H9 (cell line): ENCODE data around the gene DAB2IP. TPM values are rescaled to one million over a fixed set of nuclear protein-coding genes. Genes with fewer than 3 reads are reported as not detected.
"Not testable (repeated sequence)": the region's sequence is repeated elsewhere in the genome, so short reads cannot be mapped to it uniquely, and the experiment has no call there.

ENCODE experiments used
- DNase-seq: peaks from one replicate; pipeline ENCODE4 v3.0.0-alpha.2; 2017
- H2AFZ ChIP-seq: one replicate; pipeline ENCODE4 v1.6.1; 2013; ENCODE audit warnings: mild to moderate bottlenecking, low read length, control low read depth, moderate library complexity
- H2AK5ac ChIP-seq: 2 replicates; pipeline ENCODE4 v1.6.1; 2013; ENCODE audit warnings: low read length, control low read depth, mixed read lengths; ENCODE audit not compliant: insufficient read length
- H2BK120ac ChIP-seq: one replicate; pipeline ENCODE4 v1.6.1; 2013; ENCODE audit warnings: low read depth, mild to moderate bottlenecking, low read length, control low read depth, inconsistent platforms; ENCODE audit not compliant: poor library complexity, severe bottlenecking
- H2BK12ac ChIP-seq: 2 replicates; pipeline ENCODE4 v1.6.1; 2013; ENCODE audit warnings: low read length, control low read depth, mixed read lengths, low read depth; ENCODE audit not compliant: insufficient read length
- H2BK15ac ChIP-seq: 2 replicates; pipeline ENCODE4 v1.6.1; 2013; ENCODE audit warnings: low read depth, low read length, control low read depth
- H2BK20ac ChIP-seq: one replicate; pipeline ENCODE4 v1.6.1; 2013; ENCODE audit warnings: low read depth, mild to moderate bottlenecking, low read length, control low read depth, inconsistent platforms; ENCODE audit not compliant: poor library complexity, severe bottlenecking
- H2BK5ac ChIP-seq: 2 replicates; pipeline ENCODE4 v1.6.1; 2013; ENCODE audit warnings: low read length, control low read depth, mixed read lengths; ENCODE audit not compliant: insufficient read length
- H3K14ac ChIP-seq: 2 replicates; pipeline ENCODE4 v1.6.1; 2013; ENCODE audit warnings: low read length, control low read depth; ENCODE audit not compliant: insufficient read depth
- H3K18ac ChIP-seq: 2 replicates; pipeline ENCODE4 v1.6.1; 2013; ENCODE audit warnings: low read depth, mild to moderate bottlenecking, mixed read lengths, low read length, control low read depth; ENCODE audit not compliant: insufficient read length
- H3K23ac ChIP-seq: 2 replicates; pipeline ENCODE4 v1.6.1; 2013; ENCODE audit warnings: low read length, control low read depth, mixed read lengths, low read depth; ENCODE audit not compliant: insufficient read length
- H3K23me2 ChIP-seq: 2 replicates; pipeline ENCODE4 v1.6.1; 2013; ENCODE audit warnings: low read depth, mild to moderate bottlenecking, mixed read lengths, low read length, control low read depth; ENCODE audit not compliant: insufficient read length, poor library complexity, severe bottlenecking
- H3K27ac ChIP-seq: 2 replicates; pipeline ENCODE4 v1.5.1; 2013; ENCODE audit warnings: low read length, control low read depth, mixed read lengths, low read depth; ENCODE audit not compliant: insufficient read length
- H3K27me3 ChIP-seq: 2 replicates; pipeline ENCODE4 v1.6.1; 2013; ENCODE audit warnings: low read length, control low read depth, inconsistent platforms; ENCODE audit not compliant: insufficient read depth
- H3K4ac ChIP-seq: 2 replicates; pipeline ENCODE4 v1.6.1; 2013; ENCODE audit warnings: low read depth, mild to moderate bottlenecking, control low read depth, inconsistent platforms, low read length, moderate library complexity
- H3K4me1 ChIP-seq: 2 replicates; pipeline ENCODE4 v1.6.1; 2013; ENCODE audit warnings: low read length, control low read depth, inconsistent platforms; ENCODE audit not compliant: insufficient read depth
- H3K4me2 ChIP-seq: 2 replicates; pipeline ENCODE4 v1.6.1; 2013; ENCODE audit warnings: low read length, control low read depth, mixed read lengths; ENCODE audit not compliant: insufficient read length, insufficient read depth
- H3K56ac ChIP-seq: 2 replicates; pipeline ENCODE4 v1.6.1; 2013; ENCODE audit warnings: low read depth, mild to moderate bottlenecking, mixed read lengths, low read length, control low read depth; ENCODE audit not compliant: insufficient read length
- H3K79me1 ChIP-seq: 2 replicates; pipeline ENCODE4 v1.6.1; 2013; ENCODE audit warnings: low read depth, mild to moderate bottlenecking, moderate library complexity, low read length, control low read depth, inconsistent platforms; ENCODE audit not compliant: insufficient read depth, poor library complexity, severe bottlenecking
- H3K79me2 ChIP-seq: 2 replicates; pipeline ENCODE4 v1.6.1; 2013; ENCODE audit warnings: low read length, control low read depth, inconsistent platforms; ENCODE audit not compliant: insufficient read depth
- H3K9ac ChIP-seq: 2 replicates; pipeline ENCODE4 v1.6.1; 2013; ENCODE audit warnings: low read length, control low read depth, mixed read lengths; ENCODE audit not compliant: insufficient read length; ENCODE audit errors: extremely low read depth
- H3K9me3 ChIP-seq: one replicate; pipeline ENCODE4 v1.6.1; 2013; ENCODE audit warnings: low read depth, low read length, inconsistent platforms; ENCODE audit not compliant: control insufficient read depth
- H3T11ph ChIP-seq: one replicate; pipeline ENCODE4 v1.6.1; 2013; ENCODE audit warnings: mild to moderate bottlenecking, low read length, control low read depth, inconsistent platforms
- H4K20me1 ChIP-seq: one replicate; pipeline ENCODE4 v1.6.1; 2013; ENCODE audit not compliant: control insufficient read depth, insufficient read length, insufficient read depth
- H4K5ac ChIP-seq: 2 replicates; pipeline ENCODE4 v1.6.1; 2013; ENCODE audit warnings: low read depth, mild to moderate bottlenecking, mixed read lengths, low read length, control low read depth; ENCODE audit not compliant: insufficient read length
- H4K8ac ChIP-seq: replicated peaks from 2 replicates; pipeline ENCODE4 v1.6.1; 2013; ENCODE audit warnings: low read length, control low read depth, mixed read lengths, low read depth; ENCODE audit not compliant: insufficient read length
- H4K91ac ChIP-seq: 2 replicates; pipeline ENCODE4 v1.6.1; 2013; ENCODE audit warnings: low read depth, mild to moderate bottlenecking, moderate library complexity, mixed read lengths, low read length, control low read depth; ENCODE audit not compliant: insufficient read length
- H3K27ac Mint-ChIP-seq, 3 experiments: 2 replicates in 2 of 3; 3 replicates in 1 of 3; pipeline ENCODE4 v1.8.0; 2020 to 2021; ENCODE audit warnings: mixed read lengths in 3 of 3, mild to moderate bottlenecking in 1 of 3, moderate library complexity in 1 of 3
- H3K27me3 Mint-ChIP-seq: 2 replicates; pipeline ENCODE4 v1.8.0; 2021; ENCODE audit warnings: low read depth, mild to moderate bottlenecking, moderate library complexity, mixed read lengths
- H3K36me3 Mint-ChIP-seq, 3 experiments: 2 replicates in 2 of 3; 3 replicates in 1 of 3; pipeline ENCODE4 v1.8.0; 2020 to 2021; ENCODE audit warnings: low read depth in 3 of 3, mixed read lengths in 3 of 3; ENCODE audit not compliant: insufficient read depth in 1 of 3
- H3K4me1 Mint-ChIP-seq, 2 experiments: 2 replicates each; pipeline ENCODE4 v1.8.0; 2020; ENCODE audit warnings: mixed read lengths in 2 of 2
- H3K4me3 Mint-ChIP-seq, 2 experiments: 2 replicates in 1 of 2; 3 replicates in 1 of 2; pipeline ENCODE4 v1.8.0; 2020 to 2021; ENCODE audit warnings: mild to moderate bottlenecking in 2 of 2, mixed read lengths in 2 of 2, moderate library complexity in 1 of 2
- H3K9me3 Mint-ChIP-seq, 2 experiments: 2 replicates in 1 of 2; 3 replicates in 1 of 2; pipeline ENCODE4 v1.8.0; 2020; ENCODE audit warnings: mild to moderate bottlenecking in 2 of 2, mixed read lengths in 2 of 2, moderate library complexity in 1 of 2
- CTCF ChIP-seq: fragments of 200-600 bp; sonication (generic); conservative IDR thresholded peaks from 3 replicates; pipeline ENCODE4 v1.8.0; 2021; ENCODE audit warnings: antibody characterized with exemption, mild to moderate bottlenecking
- WGBS: extraction: QIAGEN DNeasy Blood & Tissue Kit; methylation state at CpG from one replicate; pipeline ENCODE4 v1.1.7; 2013; ENCODE audit warnings: missing lambda C conversion rate, low lambda C conversion rate, mixed read lengths; ENCODE audit not compliant: insufficient read length; ENCODE audit errors: extremely low coverage; 5-methylcytosine and 5-hydroxymethylcytosine counted together
- total RNA-seq: library from RNA; stranded (reverse); gene quantifications from 2 replicates; pipeline ENCODE4 v1.2.1, GENCODE V29; 2021

Gene DAB2IP
- total RNA-seq, 1 experiment from 2014 or later: 22.6 TPM

- no peak overlapping the region for H2AFZ ChIP-seq
- H3K79me2 ChIP-seq: no peaks in the 10 kb centered on the region
- H3T11ph ChIP-seq: no peak overlapping the region
- Mint-ChIP-seq H3K36me3 (no peaks in the 10 kb centered on the region), H3K27ac (0 out of 7 replicates have a peak overlapping the region, but pooled peaks of 1 of the 3 experiments have one; percentile 27), H3K27me3 (no peaks in the 10 kb centered on the region), H3K9me3 (no peaks in the 10 kb centered on the region), H3K4me3 (no peak overlapping the region), H3K4me1 (peaks cover 8 to 15% of the 10 kb centered on the region in 2 experiments)
- no peak overlapping the region for H3K23ac ChIP-seq
- H3K14ac ChIP-seq: no peak overlapping the region
- H3K79me1 ChIP-seq: no peaks in the 10 kb centered on the region
- H3K18ac ChIP-seq: no peak overlapping the region
- no peak for DNase-seq
- H3K56ac ChIP-seq: no peak overlapping the region
- no peaks in the 10 kb centered on the region for H3K23me2 ChIP-seq
- H2BK5ac ChIP-seq: no peak overlapping the region
- H3K4me2 ChIP-seq: no peak overlapping the region
- H4K91ac ChIP-seq: no peak overlapping the region
- H2BK12ac ChIP-seq: no peak overlapping the region
- no peak for TF ChIP-seq CTCF
- WGBS: no CpG with 5 or more reads among the region's 14 CpGs
- no peaks in the 10 kb centered on the region for H4K20me1 ChIP-seq
- no peak overlapping the region for H2BK20ac ChIP-seq
- no peak overlapping the region for H3K4ac ChIP-seq
- H3K4me1 ChIP-seq: no peaks in the 10 kb centered on the region
- no peak overlapping the region for H2BK15ac ChIP-seq
- no peak overlapping the region for H4K5ac ChIP-seq
- H3K9ac ChIP-seq: no peak overlapping the region
- no peak overlapping the region for H3K27ac ChIP-seq
- H4K8ac ChIP-seq: no peak overlapping the region
- no peaks in the 10 kb centered on the region for H3K9me3 ChIP-seq
- H2AK5ac ChIP-seq: no peak overlapping the region
- no peak overlapping the region for H2BK120ac ChIP-seq
- H3K27me3 ChIP-seq: no peaks in the 10 kb centered on the region
Measured at GRCh38 chr9:121622387-121623203, 28.8 kb upstream of the DAB2IP start.

DNA sequence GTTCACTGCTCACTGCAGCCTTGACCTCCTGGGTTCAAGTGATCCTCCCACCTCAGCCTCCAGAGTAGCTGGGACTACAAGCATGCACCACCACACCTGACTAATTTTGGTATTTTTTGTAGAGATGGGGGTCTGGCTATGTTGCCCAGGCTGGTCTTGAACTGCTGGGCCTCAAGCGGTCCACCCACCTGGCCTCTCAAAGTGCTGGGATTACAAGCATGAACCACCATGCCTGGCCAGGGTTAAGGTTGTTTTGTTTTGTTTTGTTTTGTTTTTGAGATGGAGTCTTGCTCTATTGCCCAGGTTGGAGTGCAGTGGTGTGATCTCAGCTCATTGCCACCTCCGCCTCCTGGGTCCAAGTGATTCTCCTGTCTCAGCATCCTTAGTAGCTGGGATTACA is 28.0 kb upstream of the DAB2IP start:
- not testable (repeated sequence) for H3K9ac ChIP-seq, H3K27ac ChIP-seq, DNase-seq, H2AK5ac ChIP-seq, H3K14ac ChIP-seq, H3K36me3 Mint-ChIP-seq, H4K5ac ChIP-seq, H3K9me3 Mint-ChIP-seq, H3K79me1 ChIP-seq, H2AFZ ChIP-seq, H3K27me3 Mint-ChIP-seq, H3T11ph ChIP-seq, H3K79me2 ChIP-seq, H4K8ac ChIP-seq, H3K4me1 ChIP-seq, H2BK5ac ChIP-seq, H3K56ac ChIP-seq, H2BK120ac ChIP-seq, H4K20me1 ChIP-seq, H2BK12ac ChIP-seq, H3K27ac Mint-ChIP-seq, H3K23ac ChIP-seq, H3K18ac ChIP-seq, H2BK20ac ChIP-seq, H3K9me3 ChIP-seq, H4K91ac ChIP-seq, H2BK15ac ChIP-seq, H3K23me2 ChIP-seq, H3K27me3 ChIP-seq, H3K4me3 Mint-ChIP-seq, H3K4ac ChIP-seq, H3K4me2 ChIP-seq
- peaks cover 8 to 15% of the 10 kb centered on the region in 2 experiments for H3K4me1 Mint-ChIP-seq
- WGBS: no CpG with 5 or more reads among the region's 2 CpGs
